SK-N-MC (cell line): ENCODE data around the gene ACTL8.

Experiments
- DNase-seq: peaks from one replicate; pipeline ENCODE4 v3.0.0-alpha.2; 2011; ENCODE audit warnings: low read depth, low spot score
- H3K27ac ChIP-seq: fragments of 200-600 bp; sonication (generic); 2 replicates; pipeline ENCODE4 v1.5.1; 2016; ENCODE audit warnings: mixed run types
- H3K36me3 ChIP-seq: fragments of 200-600 bp; sonication (generic); 2 replicates; pipeline ENCODE4 v1.6.1; 2017; ENCODE audit warnings: antibody characterized with exemption, low read length, mixed read lengths; ENCODE audit not compliant: insufficient read depth
- H3K4me3 ChIP-seq: fragments of 200-600 bp; sonication (generic); 2 replicates; pipeline ENCODE4 v1.5.1; 2016
- H3K9ac ChIP-seq: fragments of 200-600 bp; sonication (generic); 2 replicates; pipeline ENCODE4 v1.8.0; 2017; ENCODE audit warnings: mixed run types, mixed read lengths; ENCODE audit not compliant: insufficient read length
- H3K9me3 ChIP-seq: fragments of 200-600 bp; sonication (generic); 2 replicates; pipeline ENCODE4 v1.6.1; 2017; ENCODE audit warnings: low read depth, mild to moderate bottlenecking, antibody characterized with exemption, low read length, moderate library complexity, mixed read lengths
- EZH2 ChIP-seq: fragments of 200-600 bp; sonication (generic); IDR thresholded peaks from one replicate; pipeline ENCODE4 v1.6.1; 2017; ENCODE audit warnings: antibody characterized with exemption
- FOXP2 ChIP-seq: optimal IDR thresholded peaks from 2 replicates; pipeline ENCODE3; 2011; ENCODE audit warnings: mild to moderate bottlenecking, moderate library complexity; ENCODE audit not compliant: insufficient read depth; ENCODE audit errors: extremely low read length, control extremely low read depth
- POLR2AphosphoS5 ChIP-seq: IDR thresholded peaks from 2 replicates; pipeline ENCODE4 v1.6.1; 2012; ENCODE audit warnings: mild to moderate bottlenecking, low read depth, low read length, borderline replicate concordance

ACTL8 gene

DNA sequence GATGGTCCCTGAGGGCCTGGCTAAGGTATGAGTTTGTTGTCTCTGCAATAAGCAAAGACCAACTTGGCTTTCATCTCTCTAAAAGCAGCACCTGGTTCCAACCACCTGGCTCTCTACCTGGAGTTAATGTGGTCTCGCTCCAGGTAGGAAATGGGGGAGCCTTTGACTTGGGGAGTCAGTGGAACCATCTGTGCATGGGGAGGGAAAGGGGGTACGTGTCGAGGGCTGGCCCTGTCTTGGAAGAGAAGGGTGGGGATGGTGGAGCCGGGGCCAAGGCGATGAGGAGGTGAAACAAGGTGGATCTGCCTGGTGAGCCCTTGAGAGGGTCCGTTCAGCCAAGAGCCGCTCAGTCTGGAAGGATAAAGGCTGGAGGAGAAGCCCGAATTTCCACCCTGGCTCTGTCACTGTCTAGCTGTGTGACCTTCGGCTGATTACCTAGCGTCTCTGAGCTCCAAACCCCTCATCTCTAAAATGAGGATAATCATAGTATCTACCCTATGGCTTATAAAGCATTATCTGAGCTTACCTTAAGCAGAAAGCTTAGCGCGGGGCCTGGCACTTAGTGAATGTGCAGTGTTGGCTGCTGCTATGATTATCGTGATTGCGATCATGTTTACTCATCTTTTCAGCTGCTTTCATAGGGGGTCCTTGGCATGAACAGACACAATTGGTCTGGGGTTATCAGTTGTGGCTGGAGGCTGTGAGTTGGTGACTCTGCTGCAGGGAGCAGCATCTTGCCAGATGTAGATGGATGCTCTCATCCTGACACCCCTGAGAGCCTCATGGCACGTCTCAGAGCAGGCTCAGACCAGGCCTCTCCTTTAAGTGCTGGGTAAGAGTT, 78.7 kb downstream of the ACTL8 start:
- no peak overlapping the region for H3K9ac ChIP-seq
- H3K27ac ChIP-seq: no peak overlapping the region

DNA sequence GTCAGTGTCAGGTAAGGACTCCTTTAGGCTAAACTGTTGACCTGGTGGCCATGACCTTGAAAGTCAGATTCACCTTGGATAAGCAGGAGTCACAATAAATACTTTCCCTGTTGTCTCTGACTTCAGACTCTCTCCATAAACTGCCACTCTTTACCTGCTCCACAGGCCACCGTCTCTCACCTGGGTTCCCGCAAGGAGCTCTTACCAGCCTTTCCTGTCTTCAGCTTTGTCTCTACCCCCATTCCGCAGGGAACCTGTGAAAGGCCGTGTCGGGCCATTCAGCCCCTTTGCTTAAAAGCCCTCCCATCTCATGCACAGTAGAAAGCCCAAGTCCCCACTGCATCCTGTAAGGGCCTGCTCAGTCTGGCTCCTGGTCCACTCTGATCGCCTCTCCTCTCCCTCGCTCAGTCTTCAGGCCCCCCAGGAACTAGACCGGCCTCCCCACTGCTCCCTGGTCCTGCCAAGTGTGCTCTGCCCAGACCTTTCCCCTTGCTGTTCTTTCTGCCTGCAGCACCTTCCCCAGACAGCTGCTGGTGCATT, 79.5 kb downstream of the ACTL8 start:
- Histone ChIP-seq H3K36me3 (no peaks in the 10 kb centered on the region), H3K4me3 (no peak overlapping the region), H3K9me3 (no peaks in the 10 kb centered on the region), H3K9ac (no peak overlapping the region), H3K27ac (no peak overlapping the region)
- DNase-seq: no peak
- TF ChIP-seq POLR2AphosphoS5 (no peak), FOXP2 (no peak), EZH2 (no peak)

More for the DNA sequence above, 78.7 kb downstream of the ACTL8 start:
- no peak for DNase-seq
- TF ChIP-seq EZH2 (no peak), POLR2AphosphoS5 (no peak), FOXP2 (no peak)
- H3K9me3 ChIP-seq: no peaks in the 10 kb centered on the region
- no peaks in the 10 kb centered on the region for H3K36me3 ChIP-seq
- no peak overlapping the region for H3K4me3 ChIP-seq

- Histone ChIP-seq H3K9ac (no peak overlapping the region), H3K4me3 (no peak overlapping the region), H3K9me3 (no peaks in the 10 kb centered on the region), H3K36me3 (no peaks in the 10 kb centered on the region), H3K27ac (no peak overlapping the region)
- DNase-seq: no peak
- no peak for TF ChIP-seq FOXP2
- no peak for TF ChIP-seq EZH2
- TF ChIP-seq POLR2AphosphoS5: no peak
Measured at GRCh38 chr1:17837233-17838030, 82.3 kb downstream of the ACTL8 start.

GRCh38 chr1:17839641-17840196, 84.6 kb downstream of the ACTL8 start:
- DNase-seq: no peak
- no peak overlapping the region for H3K9ac ChIP-seq
- no peak overlapping the region for H3K4me3 ChIP-seq
- no peaks in the 10 kb centered on the region for H3K36me3 ChIP-seq
- H3K9me3 ChIP-seq: no peaks in the 10 kb centered on the region
- no peak overlapping the region for H3K27ac ChIP-seq
- TF ChIP-seq EZH2: no peak
- TF ChIP-seq FOXP2: no peak
- no peak for TF ChIP-seq POLR2AphosphoS5

DNA sequence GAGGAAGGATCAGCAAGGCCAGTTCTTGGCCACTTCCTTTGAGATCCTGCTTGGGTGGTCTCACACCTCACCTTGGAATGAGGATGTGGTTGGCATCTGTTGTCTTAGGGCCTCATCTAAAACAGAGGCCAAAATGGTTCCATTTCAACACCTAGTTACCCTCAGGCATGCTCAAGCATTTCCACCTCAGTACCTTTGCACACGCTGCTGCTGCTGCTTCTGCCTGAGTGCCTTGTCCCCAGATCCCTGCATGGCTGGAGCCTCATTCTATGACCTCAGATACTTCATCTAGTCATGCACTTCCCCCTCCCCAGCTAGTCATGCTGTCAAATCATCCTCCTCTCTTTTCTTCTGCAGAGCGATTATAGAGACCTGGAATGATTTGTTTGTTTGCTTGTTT, 86.8 kb downstream of the ACTL8 start:
- H3K4me3 ChIP-seq: no peak overlapping the region
- H3K9me3 ChIP-seq: no peaks in the 10 kb centered on the region
- DNase-seq: no peak
- H3K9ac ChIP-seq: no peak overlapping the region
- TF ChIP-seq POLR2AphosphoS5: no peak
- no peak for TF ChIP-seq FOXP2
- TF ChIP-seq EZH2: no peak
- no peaks in the 10 kb centered on the region for H3K36me3 ChIP-seq
- no peak overlapping the region for H3K27ac ChIP-seq

- no peak overlapping the region for H3K4me3 ChIP-seq
- no peak for DNase-seq
- no peaks in the 10 kb centered on the region for H3K9me3 ChIP-seq
- no peak for TF ChIP-seq FOXP2
- H3K27ac ChIP-seq: no peak overlapping the region
- no peak overlapping the region for H3K9ac ChIP-seq
- no peaks in the 10 kb centered on the region for H3K36me3 ChIP-seq
Measured at GRCh38 chr1:17842686-17843085, 87.6 kb downstream of the ACTL8 start.

DNA sequence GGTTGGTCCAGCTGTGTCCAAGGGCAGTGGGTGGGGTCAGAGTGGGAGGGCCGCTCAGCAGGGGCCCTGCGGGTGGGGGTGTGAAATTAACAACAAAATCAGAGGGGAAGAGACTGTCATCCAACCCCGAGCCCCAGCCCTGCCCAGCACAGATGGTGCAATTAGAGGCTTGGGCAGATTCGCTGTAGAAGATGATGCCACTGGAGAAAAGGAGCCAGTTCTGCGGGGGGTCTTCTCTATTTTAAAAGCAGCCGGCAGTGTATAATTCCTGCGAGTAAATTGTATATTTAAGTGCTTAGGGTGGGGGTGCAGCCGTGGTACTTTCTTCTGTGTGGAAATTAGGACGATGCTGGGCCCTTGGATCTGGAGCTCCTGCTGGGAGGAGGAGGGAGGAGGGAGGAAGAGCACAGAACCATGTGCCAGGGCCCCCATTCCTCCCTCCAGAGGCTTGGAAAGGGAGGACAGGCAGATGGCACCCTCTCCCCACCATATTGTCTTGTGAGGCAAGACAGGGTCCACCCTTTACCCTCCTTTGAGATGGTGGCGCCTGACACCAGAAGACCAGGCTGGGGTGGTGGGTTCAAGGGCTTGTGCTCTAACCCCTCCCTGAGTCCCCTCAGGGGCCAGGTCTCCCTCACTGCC, 89.2 kb downstream of the ACTL8 start:
- Histone ChIP-seq H3K36me3 (no peaks in the 10 kb centered on the region), H3K9ac (no peak overlapping the region), H3K27ac (no peak overlapping the region), H3K9me3 (no peaks in the 10 kb centered on the region), H3K4me3 (no peak overlapping the region)
- no peak for DNase-seq
- TF ChIP-seq EZH2: no peak
- TF ChIP-seq FOXP2: no peak
- no peak for TF ChIP-seq POLR2AphosphoS5

- H3K27ac ChIP-seq: no peak overlapping the region
- H3K36me3 ChIP-seq: no peaks in the 10 kb centered on the region
- no peaks in the 10 kb centered on the region for H3K9me3 ChIP-seq
- no peak for DNase-seq
- TF ChIP-seq EZH2 (no peak), FOXP2 (no peak), POLR2AphosphoS5 (no peak)
- no peak overlapping the region for H3K9ac ChIP-seq
- no peak overlapping the region for H3K4me3 ChIP-seq
Measured at GRCh38 chr1:17845583-17845982, 90.5 kb downstream of the ACTL8 start.
